ENCODE results near the gene CCN2. TPM values are rescaled to one million over a fixed set of nuclear protein-coding genes. Genes with fewer than 3 reads are reported as not detected.

The CCN2 gene, protein sequence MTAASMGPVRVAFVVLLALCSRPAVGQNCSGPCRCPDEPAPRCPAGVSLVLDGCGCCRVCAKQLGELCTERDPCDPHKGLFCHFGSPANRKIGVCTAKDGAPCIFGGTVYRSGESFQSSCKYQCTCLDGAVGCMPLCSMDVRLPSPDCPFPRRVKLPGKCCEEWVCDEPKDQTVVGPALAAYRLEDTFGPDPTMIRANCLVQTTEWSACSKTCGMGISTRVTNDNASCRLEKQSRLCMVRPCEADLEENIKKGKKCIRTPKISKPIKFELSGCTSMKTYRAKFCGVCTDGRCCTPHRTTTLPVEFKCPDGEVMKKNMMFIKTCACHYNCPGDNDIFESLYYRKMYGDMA
- total RNA-seq (2022) (10.9 and 49.4 TPM in 2 replicates), Bru-seq, nascent RNA (percentile 85 among the genes with signal in this experiment), BruChase-seq, experiment 1, labeled RNA remaining after a 6-hour chase (percentile 64 among the genes with signal in this experiment), BruChase-seq, experiment 2, labeled RNA remaining after a 2-hour chase (percentile 87 among the genes with signal in this experiment)
- long read RNA-seq, transcript CTGF-201 (5 exons, 2,339 nt) = major isoform, 208 of 221 reads
- long read RNA-seq, partial matches to known transcripts = 9 of 221 reads
- long read RNA-seq, other reads (novel, unspliced or antisense) = 4 of 221 reads

DNA sequence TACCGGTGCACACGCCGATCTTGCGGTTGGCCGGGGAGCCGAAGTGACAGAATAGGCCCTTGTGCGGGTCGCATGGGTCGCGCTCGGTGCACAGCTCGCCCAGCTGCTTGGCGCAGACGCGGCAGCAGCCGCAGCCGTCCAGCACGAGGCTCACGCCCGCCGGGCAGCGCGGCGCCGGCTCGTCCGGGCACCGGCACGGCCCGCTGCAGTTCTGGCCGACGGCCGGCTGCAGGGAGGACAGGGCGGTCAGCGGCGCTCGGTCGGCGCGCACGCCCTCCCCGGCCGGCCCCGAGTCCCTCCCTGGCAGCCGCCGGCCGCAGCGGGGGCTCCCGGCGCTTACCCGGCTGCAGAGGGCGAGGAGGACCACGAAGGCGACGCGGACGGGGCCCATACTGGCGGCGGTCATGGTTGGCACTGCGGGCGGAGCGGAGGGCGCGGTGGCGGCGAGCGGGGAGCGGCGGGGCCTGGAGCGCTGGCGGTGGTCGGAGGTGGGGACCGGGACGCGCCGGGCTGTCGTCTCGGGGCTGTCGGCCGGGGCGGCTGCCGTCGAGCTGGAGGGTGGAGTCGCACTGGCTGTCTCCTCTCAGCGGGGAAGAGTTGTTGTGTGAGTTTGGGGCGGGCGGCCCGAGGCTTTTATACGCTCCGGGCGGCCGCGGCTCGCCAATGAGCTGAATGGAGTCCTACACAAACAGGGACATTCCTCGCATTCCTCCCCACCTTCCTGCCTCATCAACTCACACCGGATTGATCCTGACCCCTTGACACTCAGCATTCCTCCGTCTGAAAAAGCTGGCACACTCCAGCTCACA, at the start of gene CCN2:
Gene CCN2, minus strand, starts transcription at position 606 of the 809 bp plus-strand sequence. Its CDS starts 200 bp downstream, at position 406.
- TF ChIP-seq CTCF (IDR thresholded peaks at IDR 0.05; ENCODE audit: unreplicated experiment) = no peak
- no TSS peak for BruUV-seq (replicated peaks)
- intact Hi-C loops (cut with micrococcal nuclease) = loop anchor here (1.0 kb wide), 2 partner anchors 210 to 267 kb away; no protein-coding TSS in a partner anchor
- H3K27ac Mint-ChIP-seq (ENCODE audit: low read depth, unreplicated experiment) = peak within 1 kb of the TSS; percentile 76
- peak; percentile 86 for DNase-seq (ENCODE audit: unreplicated experiment)
- no peaks in the 10 kb centered on the region for H3K27me3 Mint-ChIP-seq (ENCODE audit: insufficient read depth, unreplicated experiment)
- POLR2A ChIA-PET = interaction anchor here (0.6 to 1.8 kb wide), 8 partner anchors 13 to 303 kb away, joined by 3 to 7 read pairs (median 3); no protein-coding TSS in a partner anchor
- no peaks in the 10 kb centered on the region for H3K9me3 Mint-ChIP-seq (ENCODE audit: unreplicated experiment)
- CTCF ChIA-PET = interaction anchor here (0.5 to 4.2 kb wide), 20 partner anchors 8 to 1842 kb away, joined by 3 to 19 read pairs (median 4); no protein-coding TSS in a partner anchor
- peaks cover 49% of the 10 kb centered on the region for H3K4me1 Mint-ChIP-seq (ENCODE audit: insufficient read depth, unreplicated experiment)
- H3K4me3 Mint-ChIP-seq (ENCODE audit: unreplicated experiment) = peak within 1 kb of the TSS; percentile 88
- H3K36me3 Mint-ChIP-seq (ENCODE audit: insufficient read depth, unreplicated experiment) = peaks cover 42% of the 10 kb centered on the region

GRCh38 chr6:132000296-132000695, 49.1 kb upstream of the CCN2 start:
- ChIA-PET POLR2A (no interaction called here), CTCF (interaction anchor here (0.6 to 0.7 kb wide), 2 partner anchors 142 to 221 kb away, joined by 3 to 4 read pairs; no protein-coding TSS in a partner anchor)
- intact Hi-C loops (cut with micrococcal nuclease) = no loop called here
- BruUV-seq (replicated peaks) = no TSS peak
- H3K9me3 Mint-ChIP-seq (ENCODE audit: unreplicated experiment) = peaks cover 14% of the 10 kb centered on the region
- DNase-seq (ENCODE audit: unreplicated experiment) = no peak
- H3K27me3 Mint-ChIP-seq (ENCODE audit: insufficient read depth, unreplicated experiment) = no peaks in the 10 kb centered on the region
- TF ChIP-seq CTCF (IDR thresholded peaks at IDR 0.05; ENCODE audit: unreplicated experiment) = no peak
- no peak overlapping the region for H3K27ac Mint-ChIP-seq (ENCODE audit: low read depth, unreplicated experiment)
- no peak overlapping the region for H3K4me3 Mint-ChIP-seq (ENCODE audit: unreplicated experiment)
- no peaks in the 10 kb centered on the region for H3K4me1 Mint-ChIP-seq (ENCODE audit: insufficient read depth, unreplicated experiment)
- no peaks in the 10 kb centered on the region for H3K36me3 Mint-ChIP-seq (ENCODE audit: insufficient read depth, unreplicated experiment)

- Mint-ChIP-seq H3K9me3 (ENCODE audit: unreplicated experiment) (peaks cover 14% of the 10 kb centered on the region), H3K27me3 (ENCODE audit: insufficient read depth, unreplicated experiment) (no peaks in the 10 kb centered on the region), H3K4me3 (ENCODE audit: unreplicated experiment) (no peak overlapping the region), H3K4me1 (ENCODE audit: insufficient read depth, unreplicated experiment) (no peaks in the 10 kb centered on the region), H3K36me3 (ENCODE audit: insufficient read depth, unreplicated experiment) (no peaks in the 10 kb centered on the region), H3K27ac (ENCODE audit: low read depth, unreplicated experiment) (no peak overlapping the region)
- POLR2A ChIA-PET = interaction anchor here (0.5 kb wide), 1 partner anchor 258 kb away, joined by 3 read pairs; no protein-coding TSS in a partner anchor
- TF ChIP-seq CTCF (IDR thresholded peaks at IDR 0.05; ENCODE audit: unreplicated experiment) = no peak
- BruUV-seq (replicated peaks) = no TSS peak
- DNase-seq (ENCODE audit: unreplicated experiment) = no peak
- CTCF ChIA-PET = interaction anchor here (0.7 to 1.3 kb wide), 2 partner anchors 84 to 222 kb away, joined by 3 read pairs; no protein-coding TSS in a partner anchor
- intact Hi-C loops (cut with micrococcal nuclease) = no loop called here
These were observed 48.5 kb upstream of the CCN2 start for GRCh38 chr6:131999545-132000146.

Data from MCF 10A (cell line).